ENCODE results near the gene LRRC53.

The LRRC53 gene

DNA sequence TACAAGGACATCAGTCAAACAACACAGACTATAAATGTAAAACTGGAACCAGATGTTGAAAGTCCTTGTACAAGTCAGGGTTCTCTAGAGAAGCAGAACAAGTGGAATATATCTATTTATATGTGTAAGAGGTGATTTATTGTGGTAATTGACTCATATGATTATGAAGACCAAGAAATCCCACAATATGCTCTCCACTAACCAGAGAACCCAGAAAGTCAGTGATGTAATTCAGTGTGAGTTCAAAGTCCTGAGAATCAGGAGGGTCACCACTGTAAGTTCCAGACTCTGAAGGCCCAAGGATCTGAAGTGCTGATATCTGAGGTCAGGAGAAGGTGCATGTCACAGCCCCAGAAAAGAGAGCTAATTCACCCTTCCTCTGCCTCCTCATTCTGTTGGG, 57.0 kb downstream of the LRRC53 start:
- Histone ChIP-seq H3K4me1 (ENCODE audit: insufficient read depth, low read length, severe bottlenecking) (no peaks in the 10 kb centered on the region), H3K4me3 (ENCODE audit: low read depth, low read length, poor library complexity, severe bottlenecking) (no peak overlapping the region), H3K36me3 (ENCODE audit: insufficient read depth, low read length) (no peaks in the 10 kb centered on the region), H3K4me2 (ENCODE audit: low read length) (no peak overlapping the region), H2AFZ (ENCODE audit: low read length) (no peak overlapping the region), H3K79me2 (ENCODE audit: insufficient read depth, low read length) (no peaks in the 10 kb centered on the region), H3K9ac (ENCODE audit: low read length) (no peak overlapping the region), H4K20me1 (ENCODE audit: insufficient read depth, low read length) (no peaks in the 10 kb centered on the region), H3K9me2 (ENCODE audit: low read depth, low read length) (no peaks in the 10 kb centered on the region), H3K9me3 (ENCODE audit: low read length) (no peaks in the 10 kb centered on the region), H3F3A (ENCODE audit: insufficient read depth, low read length) (no peaks in the 10 kb centered on the region), H3K27me3 (ENCODE audit: insufficient read depth, low read length) (no peaks in the 10 kb centered on the region), H3K27ac (ENCODE audit: low read depth, low read length, poor library complexity, severe bottlenecking) (no peak overlapping the region)
- TF ChIP-seq EZH2 (IDR thresholded peaks at IDR 0.05; ENCODE audit: borderline replicate concordance, low read length) = no peak
- TF ChIP-seq, protein P1, sequence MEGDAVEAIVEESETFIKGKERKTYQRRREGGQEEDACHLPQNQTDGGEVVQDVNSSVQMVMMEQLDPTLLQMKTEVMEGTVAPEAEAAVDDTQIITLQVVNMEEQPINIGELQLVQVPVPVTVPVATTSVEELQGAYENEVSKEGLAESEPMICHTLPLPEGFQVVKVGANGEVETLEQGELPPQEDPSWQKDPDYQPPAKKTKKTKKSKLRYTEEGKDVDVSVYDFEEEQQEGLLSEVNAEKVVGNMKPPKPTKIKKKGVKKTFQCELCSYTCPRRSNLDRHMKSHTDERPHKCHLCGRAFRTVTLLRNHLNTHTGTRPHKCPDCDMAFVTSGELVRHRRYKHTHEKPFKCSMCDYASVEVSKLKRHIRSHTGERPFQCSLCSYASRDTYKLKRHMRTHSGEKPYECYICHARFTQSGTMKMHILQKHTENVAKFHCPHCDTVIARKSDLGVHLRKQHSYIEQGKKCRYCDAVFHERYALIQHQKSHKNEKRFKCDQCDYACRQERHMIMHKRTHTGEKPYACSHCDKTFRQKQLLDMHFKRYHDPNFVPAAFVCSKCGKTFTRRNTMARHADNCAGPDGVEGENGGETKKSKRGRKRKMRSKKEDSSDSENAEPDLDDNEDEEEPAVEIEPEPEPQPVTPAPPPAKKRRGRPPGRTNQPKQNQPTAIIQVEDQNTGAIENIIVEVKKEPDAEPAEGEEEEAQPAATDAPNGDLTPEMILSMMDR (IDR thresholded peaks at IDR 0.05; ENCODE audit: low read length) = no peak

GRCh38 chr1:74453277-74453676, 59.1 kb downstream of the LRRC53 start:
- no peak for TF ChIP-seq EZH2 (IDR thresholded peaks at IDR 0.05; ENCODE audit: borderline replicate concordance, low read length)
- TF ChIP-seq, protein P1 (IDR thresholded peaks at IDR 0.05; ENCODE audit: low read length) = no peak
- Histone ChIP-seq H3K79me2 (ENCODE audit: insufficient read depth, low read length) (no peaks in the 10 kb centered on the region), H3K27ac (ENCODE audit: low read depth, low read length, poor library complexity, severe bottlenecking) (no peak overlapping the region), H3F3A (ENCODE audit: insufficient read depth, low read length) (no peaks in the 10 kb centered on the region), H3K4me1 (ENCODE audit: insufficient read depth, low read length, severe bottlenecking) (no peaks in the 10 kb centered on the region), H2AFZ (ENCODE audit: low read length) (no peak overlapping the region), H3K9ac (ENCODE audit: low read length) (no peak overlapping the region), H3K9me2 (ENCODE audit: low read depth, low read length) (no peaks in the 10 kb centered on the region), H3K9me3 (ENCODE audit: low read length) (no peaks in the 10 kb centered on the region), H3K36me3 (ENCODE audit: insufficient read depth, low read length) (no peaks in the 10 kb centered on the region), H4K20me1 (ENCODE audit: insufficient read depth, low read length) (no peaks in the 10 kb centered on the region), H3K4me3 (ENCODE audit: low read depth, low read length, poor library complexity, severe bottlenecking) (no peak overlapping the region), H3K27me3 (ENCODE audit: insufficient read depth, low read length) (no peaks in the 10 kb centered on the region), H3K4me2 (ENCODE audit: low read length) (no peak overlapping the region)

- Histone ChIP-seq H3K9me3 (ENCODE audit: low read length) (no peaks in the 10 kb centered on the region), H3K9ac (ENCODE audit: low read length) (no peak overlapping the region), H3K4me2 (ENCODE audit: low read length) (no peak overlapping the region), H3K36me3 (ENCODE audit: insufficient read depth, low read length) (no peaks in the 10 kb centered on the region), H2AFZ (ENCODE audit: low read length) (no peak overlapping the region), H3K27ac (ENCODE audit: low read depth, low read length, poor library complexity, severe bottlenecking) (no peak overlapping the region), H3K4me3 (ENCODE audit: low read depth, low read length, poor library complexity, severe bottlenecking) (no peak overlapping the region), H3F3A (ENCODE audit: insufficient read depth, low read length) (no peaks in the 10 kb centered on the region), H3K27me3 (ENCODE audit: insufficient read depth, low read length) (no peaks in the 10 kb centered on the region), H3K79me2 (ENCODE audit: insufficient read depth, low read length) (no peaks in the 10 kb centered on the region), H4K20me1 (ENCODE audit: insufficient read depth, low read length) (no peaks in the 10 kb centered on the region), H3K4me1 (ENCODE audit: insufficient read depth, low read length, severe bottlenecking) (no peaks in the 10 kb centered on the region), H3K9me2 (ENCODE audit: low read depth, low read length) (no peaks in the 10 kb centered on the region)
- TF ChIP-seq, protein P1 (IDR thresholded peaks at IDR 0.05; ENCODE audit: low read length) = no peak
- TF ChIP-seq EZH2 (IDR thresholded peaks at IDR 0.05; ENCODE audit: borderline replicate concordance, low read length) = no peak
These were observed 60.4 kb downstream of the LRRC53 start for GRCh38 chr1:74452035-74452434.
